BJ (cell line): ENCODE results near the gene NFS1. TPM values are rescaled to one million over a fixed set of nuclear protein-coding genes. Genes with fewer than 3 reads are reported as not detected.
"Not testable (repeated sequence)": the region's sequence is repeated elsewhere in the genome, so short reads cannot be mapped to it uniquely, and the experiment has no call there.

Source experiments
- CTCF ChIA-PET: fragments of 350-600 bp; formaldehyde crosslinking; extraction: SDS; loops from one replicate; lab custom pipeline; 2021; ENCODE audit warnings: antibody characterized with exemption, inconsistent platforms; lab: Yijun Ruan, JAX
- POLR2A ChIA-PET: fragments of 300-600 bp; sonication (Branson Sonifier 250); formaldehyde crosslinking; extraction: SDS; loops from one replicate; lab custom pipeline; 2021; ENCODE audit warnings: antibody characterized with exemption; lab: Charles Lee
- DNase-seq: peaks from one replicate; pipeline ENCODE4 v3.0.0-alpha.2; 2011; ENCODE audit warnings: low read depth
- H3K27me3 ChIP-seq: 2 replicates; pipeline ENCODE4 v1.6.0; 2011; ENCODE audit warnings: low read length; ENCODE audit not compliant: control insufficient read depth, insufficient read depth
- H3K36me3 ChIP-seq: 2 replicates; pipeline ENCODE4 v1.5.1; 2011; ENCODE audit warnings: low read length; ENCODE audit not compliant: control insufficient read depth, insufficient read depth
- H3K4me3 ChIP-seq: 2 replicates; pipeline ENCODE4 v1.5.1; 2011; ENCODE audit warnings: low read depth, mild to moderate bottlenecking, control low read depth, low read length
- polyA plus RNA-seq: library from polyadenylated mRNA; depleted of rRNA; stranded (reverse); fragments of >200 nt; gene quantifications from 2 replicates; pipeline ENCODE4 v1.2.3, GENCODE V29; 2011
- TF ChIP-seq, protein P1 (sequence below): IDR thresholded peaks from 2 replicates; pipeline ENCODE4 v1.5.1; 2011; ENCODE audit warnings: low read depth, mild to moderate bottlenecking, control low read depth, inconsistent platforms, low read length, moderate library complexity; ENCODE audit not compliant: insufficient read depth

The NFS1 gene
- polyA plus RNA-seq, 1 experiment: 45.6 TPM

DNA sequence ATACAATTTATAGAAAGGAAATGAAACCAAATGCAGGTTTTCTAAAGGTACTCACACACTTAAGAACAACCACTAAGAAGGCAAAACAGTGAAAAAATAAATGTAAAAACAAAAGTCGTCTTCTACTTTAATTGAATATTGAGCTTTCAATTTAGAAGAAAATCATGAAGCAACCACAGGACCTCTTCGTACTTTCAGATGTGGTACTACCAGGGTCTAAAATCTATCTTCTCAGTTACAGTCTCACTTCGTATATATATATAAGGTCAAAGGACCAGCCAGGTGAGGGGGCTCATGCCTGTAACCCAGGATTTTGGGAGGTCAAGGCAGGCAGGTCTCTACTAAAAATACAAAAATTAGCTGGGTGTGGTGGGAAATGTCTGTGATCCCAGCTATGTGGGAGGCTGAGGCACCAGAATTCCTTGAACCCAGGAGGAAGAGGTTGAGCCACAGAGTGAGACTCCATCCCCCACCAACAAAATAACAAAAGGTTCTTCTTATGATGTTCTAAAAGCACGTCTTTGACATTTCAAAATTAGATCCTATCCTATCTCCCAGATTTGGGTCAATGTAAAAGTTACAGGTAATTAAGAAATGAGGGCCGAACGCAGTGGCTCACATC, 12.5 kb upstream of the NFS1 start:
- DNase-seq: no peak
- Histone ChIP-seq H3K36me3 (peaks cover 21% of the 10 kb centered on the region), H3K4me3 (no peak overlapping the region), H3K27me3 (no peaks in the 10 kb centered on the region)
- POLR2A ChIA-PET: no interaction called here
- TF ChIP-seq, protein P1, sequence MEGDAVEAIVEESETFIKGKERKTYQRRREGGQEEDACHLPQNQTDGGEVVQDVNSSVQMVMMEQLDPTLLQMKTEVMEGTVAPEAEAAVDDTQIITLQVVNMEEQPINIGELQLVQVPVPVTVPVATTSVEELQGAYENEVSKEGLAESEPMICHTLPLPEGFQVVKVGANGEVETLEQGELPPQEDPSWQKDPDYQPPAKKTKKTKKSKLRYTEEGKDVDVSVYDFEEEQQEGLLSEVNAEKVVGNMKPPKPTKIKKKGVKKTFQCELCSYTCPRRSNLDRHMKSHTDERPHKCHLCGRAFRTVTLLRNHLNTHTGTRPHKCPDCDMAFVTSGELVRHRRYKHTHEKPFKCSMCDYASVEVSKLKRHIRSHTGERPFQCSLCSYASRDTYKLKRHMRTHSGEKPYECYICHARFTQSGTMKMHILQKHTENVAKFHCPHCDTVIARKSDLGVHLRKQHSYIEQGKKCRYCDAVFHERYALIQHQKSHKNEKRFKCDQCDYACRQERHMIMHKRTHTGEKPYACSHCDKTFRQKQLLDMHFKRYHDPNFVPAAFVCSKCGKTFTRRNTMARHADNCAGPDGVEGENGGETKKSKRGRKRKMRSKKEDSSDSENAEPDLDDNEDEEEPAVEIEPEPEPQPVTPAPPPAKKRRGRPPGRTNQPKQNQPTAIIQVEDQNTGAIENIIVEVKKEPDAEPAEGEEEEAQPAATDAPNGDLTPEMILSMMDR: no peak
- CTCF ChIA-PET: interaction anchor here (0.7 to 1.1 kb wide), 3 partner anchors 10 to 38 kb away, joined by 3 to 4 read pairs (median 3); no protein-coding TSS in a partner anchor

DNA sequence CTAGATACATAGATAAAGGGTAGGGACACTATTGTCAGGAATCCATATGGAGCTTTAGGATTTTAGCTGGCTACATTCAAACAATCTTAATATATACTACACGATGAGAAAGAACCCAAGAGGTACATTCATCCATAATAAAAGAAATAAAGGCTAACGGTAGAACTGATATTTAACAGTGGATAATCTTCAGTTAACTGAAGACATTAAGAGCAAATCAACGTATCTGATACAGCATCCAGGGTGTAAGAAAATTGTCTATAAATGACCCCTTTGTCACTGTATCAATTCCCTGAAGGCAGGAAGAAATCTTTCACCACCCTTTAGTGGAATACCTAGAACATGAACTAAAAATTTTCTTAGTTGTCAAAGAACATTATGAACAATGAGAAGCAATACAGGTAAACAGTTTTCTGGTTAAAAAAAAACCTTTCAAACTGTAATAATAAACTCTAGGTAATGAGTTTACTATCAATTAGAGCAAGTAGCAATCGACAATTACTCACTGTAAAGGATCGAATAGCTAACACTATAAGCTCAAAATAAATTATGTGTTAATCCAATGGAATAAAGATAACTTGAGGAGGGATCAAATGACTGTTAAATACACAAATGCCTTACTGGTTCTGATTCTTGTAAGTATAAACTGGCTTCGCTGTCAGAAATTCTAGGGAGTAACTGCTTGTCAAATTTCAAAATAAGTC, 11.9 kb upstream of the NFS1 start:
- H3K27me3 ChIP-seq: no peaks in the 10 kb centered on the region
- TF ChIP-seq, protein P1: no peak
- no peak for DNase-seq
- ChIA-PET CTCF (interaction anchor here (0.7 to 1.1 kb wide), 2 partner anchors 9 to 38 kb away, joined by 3 to 4 read pairs; no protein-coding TSS in a partner anchor), POLR2A (no interaction called here)
- H3K4me3 ChIP-seq: no peak overlapping the region
- H3K36me3 ChIP-seq: peaks cover 20% of the 10 kb centered on the region

DNA sequence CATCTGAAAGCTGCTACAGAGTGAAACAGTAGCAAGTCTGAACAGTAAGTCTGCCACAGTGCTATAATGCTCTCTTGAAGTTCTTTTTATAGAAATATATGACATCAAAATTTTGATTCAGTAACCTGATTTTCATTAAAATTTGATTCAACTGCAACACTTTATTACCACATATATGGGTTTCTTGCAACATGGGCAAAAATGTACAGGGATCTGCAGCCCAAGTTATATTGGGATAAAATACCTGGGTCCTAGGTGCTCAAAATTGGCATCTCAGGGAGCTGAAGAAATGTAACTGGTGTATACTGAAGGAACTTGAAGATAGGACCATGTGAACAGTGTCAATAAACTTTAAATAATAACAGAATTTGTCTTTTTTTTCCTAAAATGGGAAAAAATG, 10.9 kb upstream of the NFS1 start:
- H3K4me3 ChIP-seq: no peak overlapping the region
- H3K36me3 ChIP-seq: peaks cover 19% of the 10 kb centered on the region
- POLR2A ChIA-PET: no interaction called here
- CTCF ChIA-PET: interaction anchor here (0.7 to 1.1 kb wide), 2 partner anchors 10 to 125 kb away, joined by 3 to 5 read pairs; partner anchors contain the start of genes NFS1 and ROMO1
- TF ChIP-seq, protein P1: no peak
- no peaks in the 10 kb centered on the region for H3K27me3 ChIP-seq
- no peak for DNase-seq

DNA sequence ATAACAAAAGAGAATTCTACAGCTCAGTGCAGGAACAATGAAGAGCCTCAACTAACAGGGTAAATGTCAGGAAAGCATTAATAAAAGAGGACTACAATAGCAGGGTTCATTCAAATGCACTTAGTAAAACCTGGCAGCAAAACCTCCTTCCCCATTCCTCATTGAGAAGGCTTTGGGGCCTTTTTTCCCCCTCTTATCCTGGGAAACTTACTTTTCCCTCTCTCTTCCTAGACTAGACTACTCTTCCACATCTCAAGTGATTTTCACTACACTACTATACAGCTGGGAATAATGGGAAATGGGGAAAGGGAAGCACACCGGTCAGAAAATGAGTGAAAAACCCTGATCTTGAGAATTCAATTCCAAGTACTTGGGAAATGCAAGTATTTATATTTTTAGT, 10.1 kb upstream of the NFS1 start:
- Histone ChIP-seq H3K4me3 (no peak overlapping the region), H3K27me3 (no peaks in the 10 kb centered on the region), H3K36me3 (peaks cover 18% of the 10 kb centered on the region)
- POLR2A ChIA-PET: no interaction called here
- TF ChIP-seq, protein P1: no peak
- no peak for DNase-seq
- CTCF ChIA-PET: interaction anchor here (0.7 to 1.1 kb wide), 2 partner anchors 9 to 19 kb away, joined by 3 to 5 read pairs; partner anchors contain the start of genes NFS1 and ROMO1

DNA sequence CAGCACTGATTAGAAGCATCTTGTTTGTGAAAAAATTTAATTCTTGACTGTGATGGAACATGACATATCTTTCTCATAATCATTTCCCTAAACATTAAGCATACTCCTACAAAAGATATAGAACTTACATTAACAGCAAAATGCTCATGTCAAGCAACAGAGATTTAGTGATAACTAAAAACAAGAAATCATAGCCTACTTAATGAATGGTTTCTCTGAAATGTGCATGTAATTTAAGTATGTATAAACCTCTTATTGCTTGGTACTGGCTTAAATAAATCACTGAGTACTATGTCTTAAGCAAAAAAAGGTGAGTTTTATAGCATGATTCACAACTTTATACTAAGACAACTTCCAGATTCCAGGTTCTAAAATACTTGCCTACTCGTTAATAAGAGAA, 9.3 kb upstream of the NFS1 start:
- Histone ChIP-seq H3K27me3 (no peaks in the 10 kb centered on the region), H3K36me3 (peaks cover 14% of the 10 kb centered on the region), H3K4me3 (no peak overlapping the region)
- TF ChIP-seq, protein P1: no peak
- ChIA-PET CTCF (no interaction called here), POLR2A (no interaction called here)
- no peak for DNase-seq

DNA sequence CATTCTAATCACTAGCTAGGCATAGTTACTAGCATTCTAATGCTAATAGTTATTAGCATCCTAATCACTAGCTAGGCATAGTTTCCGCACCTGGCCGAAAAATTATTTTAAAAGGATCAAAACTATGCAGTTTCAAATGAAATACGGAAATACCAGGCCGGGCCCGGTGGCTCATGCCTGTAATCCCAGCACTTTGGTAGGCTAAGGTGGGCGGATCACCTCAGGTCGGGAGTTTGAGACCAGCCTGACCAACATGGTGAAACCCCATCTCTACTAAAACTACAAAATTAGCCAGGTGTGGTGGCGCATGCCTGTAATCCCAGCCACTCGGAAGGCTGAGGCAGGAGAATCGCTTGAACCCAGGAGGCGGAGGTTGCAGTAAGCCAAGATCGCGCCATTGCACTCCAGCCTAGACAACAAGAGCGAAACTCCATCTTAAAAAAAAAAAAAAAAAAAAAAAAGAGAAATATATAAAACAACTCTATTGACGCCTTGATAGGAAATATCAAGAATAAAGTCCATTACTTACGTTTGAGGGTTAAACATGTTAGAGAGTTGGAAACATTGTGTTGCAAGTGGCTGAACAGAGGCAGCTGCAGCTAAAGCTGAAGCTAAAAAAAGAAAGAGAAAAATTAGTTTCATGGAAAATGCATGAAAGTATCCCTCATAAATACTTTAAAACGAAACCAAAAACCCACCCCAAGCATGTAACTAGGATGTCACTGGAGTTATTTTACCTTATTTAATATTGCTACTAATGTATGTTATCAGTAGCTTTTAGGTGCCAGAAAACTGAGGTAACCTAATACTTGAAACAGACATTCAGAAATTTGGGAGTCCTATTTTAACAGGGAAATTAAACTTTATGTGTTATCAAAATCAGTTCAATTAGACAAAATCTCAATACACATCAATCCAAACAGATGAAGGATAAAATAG, 7.7 kb upstream of the NFS1 start:
- H3K4me3 ChIP-seq, DNase-seq, POLR2A ChIA-PET, H3K27me3 ChIP-seq: not testable (repeated sequence)
- peaks cover 10% of the 10 kb centered on the region for H3K36me3 ChIP-seq
- CTCF ChIA-PET: interaction anchor here (1.0 kb wide), 1 partner anchor 33 kb away, joined by 3 read pairs; no protein-coding TSS in a partner anchor

DNA sequence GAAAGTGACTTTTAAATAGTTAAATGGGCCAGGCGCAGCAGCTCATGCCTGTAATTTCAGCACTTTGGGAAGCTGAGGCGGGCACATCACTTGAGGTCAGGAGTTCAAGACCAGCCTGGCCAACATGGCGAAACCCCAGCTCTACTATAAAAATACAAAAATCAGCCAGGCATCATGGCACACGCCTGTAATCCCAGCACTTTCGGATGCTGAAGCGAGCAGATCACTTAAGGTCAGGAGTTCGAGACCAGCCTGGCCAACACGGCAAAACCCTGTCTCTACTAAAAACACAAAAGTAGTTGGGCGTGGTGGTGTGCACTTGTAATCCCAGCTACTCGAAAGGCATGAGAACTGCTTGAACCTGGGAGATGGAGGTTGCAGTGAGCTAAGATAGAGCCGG, 6.7 kb upstream of the NFS1 start:
- H3K4me3 ChIP-seq, H3K27me3 ChIP-seq, POLR2A ChIA-PET, DNase-seq: not testable (repeated sequence)
- peaks cover 11% of the 10 kb centered on the region for H3K36me3 ChIP-seq
- CTCF ChIA-PET: interaction anchor here (1.0 to 1.7 kb wide), 2 partner anchors 34 to 178 kb away, joined by 3 to 5 read pairs; no protein-coding TSS in a partner anchor
